A549 (cell line): ENCODE data around the gene GSTK1.

Experiments used
- BHLHE40 ChIP-seq: IDR thresholded peaks from 2 replicates; pipeline ENCODE4 v1.6.1; 2012; ENCODE audit warnings: low read depth, low read length, inconsistent platforms
- EHMT2 ChIP-seq: fragments of 200-600 bp; sonication (generic); IDR thresholded peaks from 2 replicates; pipeline ENCODE4 v1.6.1; 2016; ENCODE audit warnings: antibody characterized with exemption, low read depth, mild to moderate bottlenecking, moderate library complexity
- EP300 ChIP-seq, 2 experiments: fragments of >200 bp; sonication (Bioruptor Twin); formaldehyde crosslinking; IDR thresholded peaks; 2 replicates in 1 of 2; 3 replicates in 1 of 2; pipeline ENCODE4 v1.6.1; 2016 to 2017
- GATA3 ChIP-seq: IDR thresholded peaks from 2 replicates; pipeline ENCODE4 v1.6.1; 2012; ENCODE audit warnings: borderline replicate concordance
- KDM1A ChIP-seq: fragments of 200-600 bp; sonication (generic); IDR thresholded peaks from 2 replicates; pipeline ENCODE4 v1.6.1; 2016; ENCODE audit warnings: low read depth, mild to moderate bottlenecking
- NFE2L2 ChIP-seq: fragments of 150-350 bp; conservative IDR thresholded peaks from 2 replicates; pipeline ENCODE4 v1.6.1; 2014; ENCODE audit warnings: low read length
- NR3C1 ChIP-seq: fragments of >200 bp; sonication (Bioruptor Twin); formaldehyde crosslinking; IDR thresholded peaks from 3 replicates; pipeline ENCODE4 v1.6.1; 2017
- POLR2A ChIP-seq: IDR thresholded peaks from 2 replicates; pipeline ENCODE4 v1.6.1; 2012; ENCODE audit warnings: mild to moderate bottlenecking, low read length
- RAD21 ChIP-seq, 2 experiments: fragments of >200 bp in 1 of 2; sonication (Bioruptor Twin) in 1 of 2; formaldehyde crosslinking in 1 of 2; IDR thresholded peaks in 1 of 2; conservative IDR thresholded peaks in 1 of 2; 2 replicates in 1 of 2; 3 replicates in 1 of 2; pipeline ENCODE4 v1.6.1; 2012 to 2018; ENCODE audit warnings: inconsistent platforms in 1 of 2
- ZNF302 ChIP-seq: fragments of 250-450 bp; sonication (Bioruptor Pico); IDR thresholded peaks from 2 replicates; pipeline ENCODE4 v1.9.0; 2021; ENCODE audit warnings: inconsistent platforms, mild to moderate bottlenecking, moderate library complexity
- TF ChIP-seq, protein P1 (sequence below): fragments of >200 bp; sonication (Bioruptor Twin); formaldehyde crosslinking; IDR thresholded peaks from 3 replicates; pipeline ENCODE4 v1.5.1; 2016
- TF ChIP-seq, protein P2 (sequence below): IDR thresholded peaks from 2 replicates; pipeline ENCODE4 v1.6.1; 2012; ENCODE audit warnings: low read depth, borderline replicate concordance
- TF ChIP-seq, protein P3 (sequence below): IDR thresholded peaks from 2 replicates; pipeline ENCODE4 v1.6.1; 2012
- TF ChIP-seq, protein P4 (sequence below): fragments of 250-450 bp; sonication (Bioruptor Pico); IDR thresholded peaks from 2 replicates; pipeline ENCODE4 v1.5.0; 2021; ENCODE audit warnings: mild to moderate bottlenecking, moderate library complexity, borderline replicate concordance

DNA sequence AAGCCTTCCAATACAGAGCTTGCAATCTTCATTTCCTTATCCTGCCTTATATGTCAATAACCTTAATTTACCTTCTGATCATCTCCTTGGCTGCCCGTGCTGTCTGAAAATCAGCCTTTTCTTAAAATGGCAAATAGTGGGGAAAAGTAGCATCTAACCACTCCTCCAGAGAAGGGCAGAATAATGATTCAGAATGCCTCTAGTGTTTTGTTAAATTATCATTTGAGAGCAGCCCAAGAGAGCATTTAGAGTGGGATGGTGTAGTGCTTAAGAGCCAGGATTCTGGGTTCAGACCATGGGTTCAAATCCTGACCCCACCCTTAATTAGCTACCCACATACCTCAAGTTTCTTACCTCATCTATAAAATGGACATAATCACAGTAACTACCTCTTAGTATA is 16.9 kb downstream of the GSTK1 start:
- no peak for TF ChIP-seq POLR2A
- TF ChIP-seq, protein P1, sequence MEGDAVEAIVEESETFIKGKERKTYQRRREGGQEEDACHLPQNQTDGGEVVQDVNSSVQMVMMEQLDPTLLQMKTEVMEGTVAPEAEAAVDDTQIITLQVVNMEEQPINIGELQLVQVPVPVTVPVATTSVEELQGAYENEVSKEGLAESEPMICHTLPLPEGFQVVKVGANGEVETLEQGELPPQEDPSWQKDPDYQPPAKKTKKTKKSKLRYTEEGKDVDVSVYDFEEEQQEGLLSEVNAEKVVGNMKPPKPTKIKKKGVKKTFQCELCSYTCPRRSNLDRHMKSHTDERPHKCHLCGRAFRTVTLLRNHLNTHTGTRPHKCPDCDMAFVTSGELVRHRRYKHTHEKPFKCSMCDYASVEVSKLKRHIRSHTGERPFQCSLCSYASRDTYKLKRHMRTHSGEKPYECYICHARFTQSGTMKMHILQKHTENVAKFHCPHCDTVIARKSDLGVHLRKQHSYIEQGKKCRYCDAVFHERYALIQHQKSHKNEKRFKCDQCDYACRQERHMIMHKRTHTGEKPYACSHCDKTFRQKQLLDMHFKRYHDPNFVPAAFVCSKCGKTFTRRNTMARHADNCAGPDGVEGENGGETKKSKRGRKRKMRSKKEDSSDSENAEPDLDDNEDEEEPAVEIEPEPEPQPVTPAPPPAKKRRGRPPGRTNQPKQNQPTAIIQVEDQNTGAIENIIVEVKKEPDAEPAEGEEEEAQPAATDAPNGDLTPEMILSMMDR, result no peak
- TF ChIP-seq, protein P2, sequence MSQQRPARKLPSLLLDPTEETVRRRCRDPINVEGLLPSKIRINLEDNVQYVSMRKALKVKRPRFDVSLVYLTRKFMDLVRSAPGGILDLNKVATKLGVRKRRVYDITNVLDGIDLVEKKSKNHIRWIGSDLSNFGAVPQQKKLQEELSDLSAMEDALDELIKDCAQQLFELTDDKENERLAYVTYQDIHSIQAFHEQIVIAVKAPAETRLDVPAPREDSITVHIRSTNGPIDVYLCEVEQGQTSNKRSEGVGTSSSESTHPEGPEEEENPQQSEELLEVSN, result no peak
- no peak for TF ChIP-seq GATA3
- TF ChIP-seq EP300 (IDR thresholded peaks at IDR 0.05), result no peak
- no peak for TF ChIP-seq KDM1A
- no peak for TF ChIP-seq NFE2L2
- TF ChIP-seq ZNF302 (CRISPR knock-in tag), result no peak
- TF ChIP-seq, protein P3, sequence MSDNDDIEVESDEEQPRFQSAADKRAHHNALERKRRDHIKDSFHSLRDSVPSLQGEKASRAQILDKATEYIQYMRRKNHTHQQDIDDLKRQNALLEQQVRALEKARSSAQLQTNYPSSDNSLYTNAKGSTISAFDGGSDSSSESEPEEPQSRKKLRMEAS, result no peak
- TF ChIP-seq, protein P4, sequence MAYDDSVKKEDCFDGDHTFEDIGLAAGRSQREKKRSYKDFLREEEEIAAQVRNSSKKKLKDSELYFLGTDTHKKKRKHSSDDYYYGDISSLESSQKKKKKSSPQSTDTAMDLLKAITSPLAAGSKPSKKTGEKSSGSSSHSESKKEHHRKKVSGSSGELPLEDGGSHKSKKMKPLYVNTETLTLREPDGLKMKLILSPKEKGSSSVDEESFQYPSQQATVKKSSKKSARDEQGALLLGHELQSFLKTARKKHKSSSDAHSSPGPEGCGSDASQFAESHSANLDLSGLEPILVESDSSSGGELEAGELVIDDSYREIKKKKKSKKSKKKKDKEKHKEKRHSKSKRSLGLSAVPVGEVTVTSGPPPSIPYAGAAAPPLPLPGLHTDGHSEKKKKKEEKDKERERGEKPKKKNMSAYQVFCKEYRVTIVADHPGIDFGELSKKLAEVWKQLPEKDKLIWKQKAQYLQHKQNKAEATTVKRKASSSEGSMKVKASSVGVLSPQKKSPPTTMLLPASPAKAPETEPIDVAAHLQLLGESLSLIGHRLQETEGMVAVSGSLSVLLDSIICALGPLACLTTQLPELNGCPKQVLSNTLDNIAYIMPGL, result no peak
- no peak for TF ChIP-seq BHLHE40
- TF ChIP-seq RAD21 (conservative IDR thresholded peaks at IDR 0.05 in 1 of 2, IDR thresholded peaks at IDR 0.05 in 1 of 2), result no peak
- no peak for TF ChIP-seq EHMT2
- TF ChIP-seq NR3C1, result no peak
